HG03280 (cell line): Measurements from ENCODE around the gene DOK7.
"Not testable (repeated sequence)": the region's sequence is repeated elsewhere in the genome, so short reads cannot be mapped to it uniquely, and the experiment has no call there.

ENCODE experiments used
- ATAC-seq: cut with Tn5 transposase; IDR thresholded peaks from one replicate; pipeline ENCODE4 v1.9.1; 2021; ENCODE audit warnings: mild to moderate bottlenecking, moderate library complexity; ENCODE audit not compliant: unreplicated experiment

Gene DOK7

GRCh38 chr4:3530051-3530450, 66.9 kb downstream of the DOK7 start:
- ATAC-seq: no peak

GRCh38 chr4:3530663-3531254, 67.7 kb downstream of the DOK7 start:
- ATAC-seq: no peak

GRCh38 chr4:3531318-3531878, 68.3 kb downstream of the DOK7 start:
- ATAC-seq: no peak

- peak; percentile 88 for ATAC-seq
These were observed 69.0 kb downstream of the DOK7 start, which contains the start of gene LRPAP1 for GRCh38 chr4:3531879-3532750. TSS of gene LRPAP1 (minus strand) at chr4:3532422. CDS start at chr4:3532412, 10 bp downstream.

- peak; percentile 40 for ATAC-seq
These were observed 69.8 kb downstream of the DOK7 start for GRCh38 chr4:3532751-3533422.

- no peak for ATAC-seq
These were observed 70.3 kb downstream of the DOK7 start for GRCh38 chr4:3533423-3533820.

GRCh38 chr4:3535812-3536211, 72.7 kb downstream of the DOK7 start:
- ATAC-seq: not testable (repeated sequence)

GRCh38 chr4:3538906-3539305, 75.8 kb downstream of the DOK7 start:
- ATAC-seq: not testable (repeated sequence)

GRCh38 chr4:3543415-3543814, 80.3 kb downstream of the DOK7 start:
- ATAC-seq: not testable (repeated sequence)
